ENCODE data around the gene KLC4.

KLC4 gene

GRCh38 chr6:43060755-43061633, 1.6 kb downstream of the KLC4 start (continued):
- TF ChIP-seq, protein P1, sequence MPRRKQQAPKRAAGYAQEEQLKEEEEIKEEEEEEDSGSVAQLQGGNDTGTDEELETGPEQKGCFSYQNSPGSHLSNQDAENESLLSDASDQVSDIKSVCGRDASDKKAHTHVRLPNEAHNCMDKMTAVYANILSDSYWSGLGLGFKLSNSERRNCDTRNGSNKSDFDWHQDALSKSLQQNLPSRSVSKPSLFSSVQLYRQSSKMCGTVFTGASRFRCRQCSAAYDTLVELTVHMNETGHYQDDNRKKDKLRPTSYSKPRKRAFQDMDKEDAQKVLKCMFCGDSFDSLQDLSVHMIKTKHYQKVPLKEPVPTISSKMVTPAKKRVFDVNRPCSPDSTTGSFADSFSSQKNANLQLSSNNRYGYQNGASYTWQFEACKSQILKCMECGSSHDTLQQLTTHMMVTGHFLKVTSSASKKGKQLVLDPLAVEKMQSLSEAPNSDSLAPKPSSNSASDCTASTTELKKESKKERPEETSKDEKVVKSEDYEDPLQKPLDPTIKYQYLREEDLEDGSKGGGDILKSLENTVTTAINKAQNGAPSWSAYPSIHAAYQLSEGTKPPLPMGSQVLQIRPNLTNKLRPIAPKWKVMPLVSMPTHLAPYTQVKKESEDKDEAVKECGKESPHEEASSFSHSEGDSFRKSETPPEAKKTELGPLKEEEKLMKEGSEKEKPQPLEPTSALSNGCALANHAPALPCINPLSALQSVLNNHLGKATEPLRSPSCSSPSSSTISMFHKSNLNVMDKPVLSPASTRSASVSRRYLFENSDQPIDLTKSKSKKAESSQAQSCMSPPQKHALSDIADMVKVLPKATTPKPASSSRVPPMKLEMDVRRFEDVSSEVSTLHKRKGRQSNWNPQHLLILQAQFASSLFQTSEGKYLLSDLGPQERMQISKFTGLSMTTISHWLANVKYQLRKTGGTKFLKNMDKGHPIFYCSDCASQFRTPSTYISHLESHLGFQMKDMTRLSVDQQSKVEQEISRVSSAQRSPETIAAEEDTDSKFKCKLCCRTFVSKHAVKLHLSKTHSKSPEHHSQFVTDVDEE (CRISPR knock-in tag; IDR thresholded peaks at IDR 0.05): no peak
- no peak for TF ChIP-seq RARB (CRISPR knock-in tag; IDR thresholded peaks at IDR 0.05)
- TF ChIP-seq CREB5 (CRISPR knock-in tag; IDR thresholded peaks at IDR 0.05; ENCODE audit: low read depth): no peak
- no peak for TF ChIP-seq ESRRG (CRISPR knock-in tag; IDR thresholded peaks at IDR 0.05)

GRCh38 chr6:43061861-43062260, 2.4 kb downstream of the KLC4 start:
- ATAC-seq: no peak
- TF ChIP-seq TCF4 (CRISPR knock-in tag; IDR thresholded peaks at IDR 0.05; ENCODE audit: borderline replicate concordance): no peak
- no peak for TF ChIP-seq ZNF565 (CRISPR knock-in tag; conservative IDR thresholded peaks at IDR 0.05; ENCODE audit: low read depth)
- TF ChIP-seq, protein P2, sequence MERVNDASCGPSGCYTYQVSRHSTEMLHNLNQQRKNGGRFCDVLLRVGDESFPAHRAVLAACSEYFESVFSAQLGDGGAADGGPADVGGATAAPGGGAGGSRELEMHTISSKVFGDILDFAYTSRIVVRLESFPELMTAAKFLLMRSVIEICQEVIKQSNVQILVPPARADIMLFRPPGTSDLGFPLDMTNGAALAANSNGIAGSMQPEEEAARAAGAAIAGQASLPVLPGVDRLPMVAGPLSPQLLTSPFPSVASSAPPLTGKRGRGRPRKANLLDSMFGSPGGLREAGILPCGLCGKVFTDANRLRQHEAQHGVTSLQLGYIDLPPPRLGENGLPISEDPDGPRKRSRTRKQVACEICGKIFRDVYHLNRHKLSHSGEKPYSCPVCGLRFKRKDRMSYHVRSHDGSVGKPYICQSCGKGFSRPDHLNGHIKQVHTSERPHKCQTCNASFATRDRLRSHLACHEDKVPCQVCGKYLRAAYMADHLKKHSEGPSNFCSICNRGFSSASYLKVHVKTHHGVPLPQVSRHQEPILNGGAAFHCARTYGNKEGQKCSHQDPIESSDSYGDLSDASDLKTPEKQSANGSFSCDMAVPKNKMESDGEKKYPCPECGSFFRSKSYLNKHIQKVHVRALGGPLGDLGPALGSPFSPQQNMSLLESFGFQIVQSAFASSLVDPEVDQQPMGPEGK (CRISPR knock-in tag; IDR thresholded peaks at IDR 0.05; ENCODE audit: borderline replicate concordance): no peak
- TF ChIP-seq SNAI2 (CRISPR knock-in tag; IDR thresholded peaks at IDR 0.05): no peak
- no peak for TF ChIP-seq ZC3H10 (CRISPR knock-in tag; IDR thresholded peaks at IDR 0.05)
- TF ChIP-seq ESRRG (CRISPR knock-in tag; IDR thresholded peaks at IDR 0.05): no peak
- TF ChIP-seq CREB5 (CRISPR knock-in tag; IDR thresholded peaks at IDR 0.05; ENCODE audit: low read depth): no peak
- no peak for TF ChIP-seq GLIS3 (CRISPR knock-in tag; IDR thresholded peaks at IDR 0.05)
- TF ChIP-seq, protein P1 (CRISPR knock-in tag; IDR thresholded peaks at IDR 0.05): no peak
- TF ChIP-seq BACH2 (CRISPR knock-in tag; IDR thresholded peaks at IDR 0.05; ENCODE audit: borderline replicate concordance): no peak
- no peak for TF ChIP-seq OSR1 (CRISPR knock-in tag; IDR thresholded peaks at IDR 0.05)
- no peak for TF ChIP-seq ZFP30 (CRISPR knock-in tag; IDR thresholded peaks at IDR 0.05)
- no peak for TF ChIP-seq ZNF8 (CRISPR knock-in tag; IDR thresholded peaks at IDR 0.05)
- no peak for TF ChIP-seq TOX (CRISPR knock-in tag; IDR thresholded peaks at IDR 0.05; ENCODE audit: borderline replicate concordance)
- TF ChIP-seq POU6F1 (CRISPR knock-in tag; IDR thresholded peaks at IDR 0.05; ENCODE audit: borderline replicate concordance, low read depth): no peak
- TF ChIP-seq, protein P3, sequence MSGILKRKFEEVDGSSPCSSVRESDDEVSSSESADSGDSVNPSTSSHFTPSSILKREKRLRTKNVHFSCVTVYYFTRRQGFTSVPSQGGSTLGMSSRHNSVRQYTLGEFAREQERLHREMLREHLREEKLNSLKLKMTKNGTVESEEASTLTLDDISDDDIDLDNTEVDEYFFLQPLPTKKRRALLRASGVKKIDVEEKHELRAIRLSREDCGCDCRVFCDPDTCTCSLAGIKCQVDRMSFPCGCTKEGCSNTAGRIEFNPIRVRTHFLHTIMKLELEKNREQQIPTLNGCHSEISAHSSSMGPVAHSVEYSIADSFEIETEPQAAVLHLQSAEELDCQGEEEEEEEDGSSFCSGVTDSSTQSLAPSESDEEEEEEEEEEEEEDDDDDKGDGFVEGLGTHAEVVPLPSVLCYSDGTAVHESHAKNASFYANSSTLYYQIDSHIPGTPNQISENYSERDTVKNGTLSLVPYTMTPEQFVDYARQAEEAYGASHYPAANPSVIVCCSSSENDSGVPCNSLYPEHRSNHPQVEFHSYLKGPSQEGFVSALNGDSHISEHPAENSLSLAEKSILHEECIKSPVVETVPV (CRISPR knock-in tag; IDR thresholded peaks at IDR 0.05): no peak
- TF ChIP-seq ARNTL (CRISPR knock-in tag; IDR thresholded peaks at IDR 0.05; ENCODE audit: borderline replicate concordance, low read depth): no peak
- no peak for TF ChIP-seq ZNF70 (CRISPR knock-in tag; IDR thresholded peaks at IDR 0.05)
